ENCODE data around the gene BBS1. TPM values are rescaled to one million over a fixed set of nuclear protein-coding genes. Genes with fewer than 3 reads are reported as not detected.

Gene BBS1
- total and polyA plus RNA-seq, 2 experiments from 2014 or later, result 59.7 to 100 TPM

DNA sequence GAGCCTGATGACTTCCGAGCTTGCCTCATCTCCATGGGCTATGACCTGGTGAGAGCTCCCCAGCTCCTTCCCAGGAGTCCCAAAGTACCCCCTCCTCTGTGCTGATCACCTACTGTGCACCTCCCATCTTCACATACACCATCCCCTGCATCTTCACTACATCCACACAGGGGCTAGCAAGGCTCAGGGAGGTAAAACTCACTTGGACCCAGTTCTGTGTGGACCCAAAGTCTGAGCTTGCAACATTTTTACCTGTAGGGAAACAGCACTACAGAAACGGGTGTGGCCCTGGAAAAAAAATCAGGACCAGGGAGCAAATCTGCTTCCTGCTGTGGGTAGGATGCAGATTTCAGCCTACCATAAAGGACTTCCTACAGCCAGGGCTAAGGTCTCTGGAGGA, 51.8 kb downstream of the BBS1 start:
- no peak for DNase-seq (ENCODE audit: low read depth in 1 of 2, low spot score in 1 of 2)
- H3K36me3 ChIP-seq, result peaks cover 29% of the 10 kb centered on the region
- TF ChIP-seq, protein P1, sequence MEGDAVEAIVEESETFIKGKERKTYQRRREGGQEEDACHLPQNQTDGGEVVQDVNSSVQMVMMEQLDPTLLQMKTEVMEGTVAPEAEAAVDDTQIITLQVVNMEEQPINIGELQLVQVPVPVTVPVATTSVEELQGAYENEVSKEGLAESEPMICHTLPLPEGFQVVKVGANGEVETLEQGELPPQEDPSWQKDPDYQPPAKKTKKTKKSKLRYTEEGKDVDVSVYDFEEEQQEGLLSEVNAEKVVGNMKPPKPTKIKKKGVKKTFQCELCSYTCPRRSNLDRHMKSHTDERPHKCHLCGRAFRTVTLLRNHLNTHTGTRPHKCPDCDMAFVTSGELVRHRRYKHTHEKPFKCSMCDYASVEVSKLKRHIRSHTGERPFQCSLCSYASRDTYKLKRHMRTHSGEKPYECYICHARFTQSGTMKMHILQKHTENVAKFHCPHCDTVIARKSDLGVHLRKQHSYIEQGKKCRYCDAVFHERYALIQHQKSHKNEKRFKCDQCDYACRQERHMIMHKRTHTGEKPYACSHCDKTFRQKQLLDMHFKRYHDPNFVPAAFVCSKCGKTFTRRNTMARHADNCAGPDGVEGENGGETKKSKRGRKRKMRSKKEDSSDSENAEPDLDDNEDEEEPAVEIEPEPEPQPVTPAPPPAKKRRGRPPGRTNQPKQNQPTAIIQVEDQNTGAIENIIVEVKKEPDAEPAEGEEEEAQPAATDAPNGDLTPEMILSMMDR (IDR thresholded peaks at IDR 0.05; ENCODE audit: low read depth, low read length), result no peak
- no peak overlapping the region for H3K4me3 ChIP-seq
- H3K4me1 ChIP-seq (ENCODE audit: low read depth), result no peaks in the 10 kb centered on the region
- H3K9me3 ChIP-seq (ENCODE audit: low read depth), result no peaks in the 10 kb centered on the region
- no peaks in the 10 kb centered on the region for H3K27me3 ChIP-seq
- no peak overlapping the region for H3K27ac ChIP-seq

DNA sequence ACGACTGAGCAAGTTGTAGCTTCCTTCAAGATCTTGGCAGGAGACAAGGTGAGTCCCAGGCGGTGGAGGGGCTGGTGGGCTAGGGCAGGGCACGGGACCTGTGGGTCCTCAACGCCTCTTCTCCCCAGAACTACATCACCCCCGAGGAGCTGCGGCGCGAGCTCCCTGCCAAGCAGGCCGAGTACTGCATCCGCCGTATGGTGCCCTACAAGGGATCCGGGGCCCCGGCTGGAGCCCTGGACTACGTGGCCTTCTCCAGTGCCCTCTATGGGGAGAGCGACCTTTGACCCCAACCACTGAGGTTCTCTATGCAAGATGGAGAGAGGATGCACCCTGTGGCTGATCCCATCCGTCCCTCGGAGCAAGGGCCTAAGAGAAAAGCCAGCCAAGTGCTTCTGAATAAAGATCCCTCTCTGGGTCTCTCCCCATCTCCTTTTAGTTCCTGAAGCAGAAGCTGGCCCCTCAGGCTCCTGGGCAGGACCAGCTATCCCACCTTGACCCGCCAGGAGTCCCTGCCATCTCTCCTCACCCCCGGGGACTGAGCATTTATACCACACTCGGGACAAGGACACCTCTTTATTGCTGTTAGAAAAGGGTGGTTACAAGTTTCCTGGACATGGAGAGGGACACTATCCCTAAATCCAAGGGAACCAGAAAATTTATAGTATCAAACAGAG, 52.6 kb downstream of the BBS1 start:
- no peaks in the 10 kb centered on the region for H3K9me3 ChIP-seq (ENCODE audit: low read depth)
- peaks cover 22% of the 10 kb centered on the region for H3K36me3 ChIP-seq
- H3K4me3 ChIP-seq, result no peak overlapping the region
- H3K4me1 ChIP-seq (ENCODE audit: low read depth), result no peaks in the 10 kb centered on the region
- no peaks in the 10 kb centered on the region for H3K27me3 ChIP-seq
- H3K27ac ChIP-seq, result no peak overlapping the region
- TF ChIP-seq, protein P1 (IDR thresholded peaks at IDR 0.05; ENCODE audit: low read depth, low read length), result no peak
- DNase-seq (ENCODE audit: low read depth in 1 of 2, low spot score in 1 of 2), result no peak

DNA sequence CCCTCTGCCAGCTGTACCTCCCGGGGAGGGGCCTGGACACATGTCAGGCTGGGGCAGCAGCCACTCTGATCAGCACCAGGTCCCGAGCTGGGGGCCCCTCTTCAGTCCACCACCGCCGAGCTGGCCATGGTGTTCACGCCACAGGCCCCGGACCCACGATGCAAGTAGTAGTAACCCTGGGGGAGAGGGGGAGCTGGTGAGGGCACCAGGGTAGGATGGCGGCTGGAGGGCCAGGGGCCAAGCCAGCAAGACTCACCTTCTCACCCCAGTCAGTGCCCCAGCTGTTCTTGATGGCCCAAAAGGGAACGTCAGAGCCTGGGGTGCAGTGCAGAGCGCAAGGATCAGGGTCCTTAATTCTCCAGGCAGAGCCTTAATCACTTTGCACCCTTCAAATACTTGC, 53.4 kb downstream of the BBS1 start:
- H3K4me3 ChIP-seq, result no peak overlapping the region
- no peak for DNase-seq (ENCODE audit: low read depth in 1 of 2, low spot score in 1 of 2)
- no peaks in the 10 kb centered on the region for H3K9me3 ChIP-seq (ENCODE audit: low read depth)
- TF ChIP-seq, protein P1 (IDR thresholded peaks at IDR 0.05; ENCODE audit: low read depth, low read length), result no peak
- peaks cover 17% of the 10 kb centered on the region for H3K36me3 ChIP-seq
- H3K27me3 ChIP-seq, result no peaks in the 10 kb centered on the region
- no peaks in the 10 kb centered on the region for H3K4me1 ChIP-seq (ENCODE audit: low read depth)
- H3K27ac ChIP-seq, result no peak overlapping the region

DNA sequence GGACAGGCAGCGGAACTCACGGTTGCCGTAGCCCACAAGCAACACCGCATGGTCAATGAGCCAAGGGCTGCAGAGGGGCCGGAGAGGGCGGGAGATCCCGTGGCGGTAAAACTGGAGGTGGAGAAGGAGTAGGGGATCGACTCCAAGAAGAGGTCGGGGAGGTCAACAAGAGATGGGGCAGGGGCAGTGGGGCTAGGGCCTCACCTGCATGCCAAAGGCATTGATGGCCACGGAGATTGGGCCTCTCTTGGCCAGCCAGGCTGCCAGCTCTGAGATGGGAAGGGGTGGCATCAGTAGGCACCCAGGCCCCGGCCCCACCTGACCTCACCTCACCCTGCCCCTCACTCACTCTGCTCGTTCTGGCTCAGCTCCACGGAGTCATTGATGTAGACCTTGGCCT, 54.1 kb downstream of the BBS1 start:
- Histone ChIP-seq H3K36me3 (peaks cover 16% of the 10 kb centered on the region), H3K4me1 (ENCODE audit: low read depth) (no peaks in the 10 kb centered on the region), H3K4me3 (no peak overlapping the region), H3K27me3 (no peaks in the 10 kb centered on the region), H3K9me3 (ENCODE audit: low read depth) (no peaks in the 10 kb centered on the region), H3K27ac (peak overlapping the region; percentile 28)
- no peak for DNase-seq (ENCODE audit: low read depth in 1 of 2, low spot score in 1 of 2)
- TF ChIP-seq, protein P1 (IDR thresholded peaks at IDR 0.05; ENCODE audit: low read depth, low read length), result no peak

DNA sequence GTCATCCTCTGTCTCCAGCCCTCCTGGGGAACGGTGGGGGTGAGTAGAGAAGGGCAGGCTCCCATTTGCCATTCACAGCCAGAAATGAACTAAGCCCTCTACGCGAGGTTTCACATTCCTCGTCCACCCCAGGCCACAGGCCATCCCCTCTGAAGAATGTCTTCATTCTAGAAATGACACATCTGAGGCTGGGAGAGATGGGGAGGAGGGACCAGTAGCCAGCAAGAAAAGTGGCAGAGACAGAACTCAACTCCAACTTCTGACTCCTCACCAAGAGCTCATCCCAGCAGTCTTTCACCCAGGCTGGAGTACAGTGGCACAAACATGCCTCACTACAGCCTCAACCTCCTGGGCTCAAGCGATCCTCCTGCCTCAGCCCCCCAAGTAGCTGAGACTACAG, 54.5 kb downstream of the BBS1 start:
- TF ChIP-seq, protein P1 (IDR thresholded peaks at IDR 0.05; ENCODE audit: low read depth, low read length), result no peak
- peak overlapping the region; percentile 28 for H3K27ac ChIP-seq
- H3K36me3 ChIP-seq, result peaks cover 12% of the 10 kb centered on the region
- H3K4me1 ChIP-seq (ENCODE audit: low read depth), result no peaks in the 10 kb centered on the region
- H3K27me3 ChIP-seq, result no peaks in the 10 kb centered on the region
- no peaks in the 10 kb centered on the region for H3K9me3 ChIP-seq (ENCODE audit: low read depth)
- H3K4me3 ChIP-seq, result no peak overlapping the region
- DNase-seq (ENCODE audit: low read depth in 1 of 2, low spot score in 1 of 2), result no peak

Data from cardiac muscle cell (in vitro differentiated cells and primary cell).